ENCODE results near the gene SPART. TPM values are rescaled to one million over a fixed set of nuclear protein-coding genes. Genes with fewer than 3 reads are reported as not detected.

Gene SPART
- polyA plus RNA-seq, 1 donor from 2014 or later = 52.4 TPM

- no peak for TF ChIP-seq TAF1 (IDR thresholded peaks at IDR 0.05; ENCODE audit: low read depth)
- no peak for TF ChIP-seq POLR2AphosphoS5 (IDR thresholded peaks at IDR 0.05)
- no peak for TF ChIP-seq EP300 (conservative IDR thresholded peaks at IDR 0.05; ENCODE audit: poor library complexity, severe bottlenecking)
- TF ChIP-seq REST (IDR thresholded peaks at IDR 0.05; ENCODE audit: borderline replicate concordance) = no peak
- TF ChIP-seq RAD21 (conservative IDR thresholded peaks at IDR 0.05) = no peak
- TF ChIP-seq CTCF (IDR thresholded peaks at IDR 0.05; ENCODE audit: poor library complexity, severe bottlenecking) = no peak
- TF ChIP-seq MXI1 (conservative IDR thresholded peaks at IDR 0.05; ENCODE audit: poor library complexity, severe bottlenecking) = no peak
- no peak for TF ChIP-seq SMC3 (conservative IDR thresholded peaks at IDR 0.05; ENCODE audit: poor library complexity)
- TF ChIP-seq EZH2 (IDR thresholded peaks at IDR 0.05; ENCODE audit: borderline replicate concordance, insufficient read depth, low read length, poor library complexity, severe bottlenecking) = no peak
- Histone ChIP-seq H3K36me3 (ENCODE audit: insufficient read depth, low read length) (no peaks in the 10 kb centered on the region), H3K9me3 (ENCODE audit: low read length) (no peaks in the 10 kb centered on the region), H2AFZ (ENCODE audit: low read depth, low read length) (no peak overlapping the region), H3K9ac (ENCODE audit: low read length) (no peak overlapping the region), H3K27me3 (ENCODE audit: insufficient read depth, low read depth, low read length) (no peaks in the 10 kb centered on the region), H3K27ac (ENCODE audit: low read length) (no peak overlapping the region), H3K4me2 (ENCODE audit: low read length) (no peak overlapping the region), H3K79me2 (replicated peaks; ENCODE audit: insufficient read depth, low read length) (no peaks in the 10 kb centered on the region), H3F3A (ENCODE audit: insufficient read depth, low read length, poor library complexity, severe bottlenecking) (no peaks in the 10 kb centered on the region), H3K9me2 (ENCODE audit: insufficient read depth, low read length) (no peaks in the 10 kb centered on the region), H4K20me1 (ENCODE audit: insufficient read depth) (no peaks in the 10 kb centered on the region), H3K4me3 (ENCODE audit: low read length) (no peak overlapping the region)
These were observed 86.6 kb downstream of the SPART start for GRCh38 chr13:36259361-36260137.

- Histone ChIP-seq H4K20me1 (ENCODE audit: insufficient read depth) (no peaks in the 10 kb centered on the region), H3K36me3 (ENCODE audit: insufficient read depth, low read length) (no peaks in the 10 kb centered on the region), H3K27ac (ENCODE audit: low read length) (no peak overlapping the region), H2AFZ (ENCODE audit: low read depth, low read length) (no peak overlapping the region), H3K4me2 (ENCODE audit: low read length) (no peak overlapping the region), H3K27me3 (ENCODE audit: insufficient read depth, low read depth, low read length) (no peaks in the 10 kb centered on the region), H3K9me2 (ENCODE audit: insufficient read depth, low read length) (no peaks in the 10 kb centered on the region), H3K9me3 (ENCODE audit: low read length) (no peaks in the 10 kb centered on the region), H3K79me2 (replicated peaks; ENCODE audit: insufficient read depth, low read length) (no peaks in the 10 kb centered on the region), H3K9ac (ENCODE audit: low read length) (no peak overlapping the region), H3F3A (ENCODE audit: insufficient read depth, low read length, poor library complexity, severe bottlenecking) (no peaks in the 10 kb centered on the region), H3K4me3 (ENCODE audit: low read length) (no peak overlapping the region)
- TF ChIP-seq MXI1 (conservative IDR thresholded peaks at IDR 0.05; ENCODE audit: poor library complexity, severe bottlenecking) = no peak
- no peak for TF ChIP-seq RAD21 (conservative IDR thresholded peaks at IDR 0.05)
- TF ChIP-seq CTCF (IDR thresholded peaks at IDR 0.05; ENCODE audit: poor library complexity, severe bottlenecking) = no peak
- TF ChIP-seq EZH2 (IDR thresholded peaks at IDR 0.05; ENCODE audit: borderline replicate concordance, insufficient read depth, low read length, poor library complexity, severe bottlenecking) = no peak
- no peak for TF ChIP-seq TAF1 (IDR thresholded peaks at IDR 0.05; ENCODE audit: low read depth)
- TF ChIP-seq REST (IDR thresholded peaks at IDR 0.05; ENCODE audit: borderline replicate concordance) = no peak
- TF ChIP-seq SMC3 (conservative IDR thresholded peaks at IDR 0.05; ENCODE audit: poor library complexity) = no peak
These were observed 87.4 kb downstream of the SPART start for GRCh38 chr13:36258831-36259230.

Data from neural cell (in vitro differentiated cells).